Breast epithelium (tissue), 3 donors: ENCODE data around the gene WDR37.

ENCODE experiments used
- POLR2A ChIP-seq: fragments of 450-650 bp; IDR thresholded peaks from one replicate; pipeline ENCODE4 v1.6.1; 2016; ENCODE audit warnings: antibody characterized with exemption, mild to moderate bottlenecking, moderate library complexity
- POLR2AphosphoS5 ChIP-seq, 3 donors: sonication (generic); formaldehyde crosslinking; IDR thresholded peaks; one replicate each; pipeline ENCODE4 v1.6.1; 2017; ENCODE audit warnings: antibody characterized with exemption in 3 of 3
- TF ChIP-seq, protein P1 (sequence below), 3 donors: fragments of 450-650 bp; IDR thresholded peaks; one replicate each; pipeline ENCODE4 v1.5.1; 2016 to 2017; ENCODE audit warnings: antibody characterized with exemption in 3 of 3, mild to moderate bottlenecking in 3 of 3, moderate library complexity in 3 of 3

DNA sequence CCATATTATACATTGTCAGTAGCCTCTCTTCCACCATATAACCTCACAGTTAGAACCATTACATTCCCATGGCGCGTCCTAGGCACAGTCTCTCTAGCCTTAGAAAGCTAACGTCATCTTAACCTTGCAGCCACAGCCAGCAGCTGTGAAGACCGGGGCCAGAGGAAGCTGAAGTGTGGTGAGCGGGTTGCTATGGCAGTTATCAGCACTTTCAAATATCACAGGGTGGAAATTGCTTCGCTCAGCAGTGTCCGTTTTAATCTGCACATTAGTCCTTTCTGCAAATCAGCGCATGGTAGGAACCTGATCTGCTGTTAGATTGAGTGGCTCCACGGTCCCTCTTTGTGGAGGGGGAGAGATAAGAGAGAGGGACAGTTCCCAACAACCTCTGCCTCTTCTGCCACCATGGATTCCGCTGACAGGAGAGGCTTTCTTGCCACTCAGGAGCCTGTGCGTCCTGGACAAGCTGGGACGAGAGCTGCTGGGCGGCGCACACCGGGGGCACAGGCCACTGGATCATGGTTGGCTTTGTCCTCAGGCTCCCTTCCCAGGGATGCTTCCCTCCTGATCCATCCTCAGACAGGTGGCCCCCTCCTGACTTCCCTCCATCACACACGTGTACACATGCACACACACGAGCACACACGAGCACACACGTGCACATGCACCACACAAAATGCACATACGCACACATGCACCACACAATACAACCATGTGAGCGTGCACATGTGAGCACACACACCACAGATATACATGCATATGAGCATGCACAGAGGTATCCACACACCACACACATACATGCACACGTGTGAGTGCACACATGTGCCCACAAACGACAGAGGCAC, 93.8 kb downstream of the WDR37 start:
- TF ChIP-seq, protein P1, sequence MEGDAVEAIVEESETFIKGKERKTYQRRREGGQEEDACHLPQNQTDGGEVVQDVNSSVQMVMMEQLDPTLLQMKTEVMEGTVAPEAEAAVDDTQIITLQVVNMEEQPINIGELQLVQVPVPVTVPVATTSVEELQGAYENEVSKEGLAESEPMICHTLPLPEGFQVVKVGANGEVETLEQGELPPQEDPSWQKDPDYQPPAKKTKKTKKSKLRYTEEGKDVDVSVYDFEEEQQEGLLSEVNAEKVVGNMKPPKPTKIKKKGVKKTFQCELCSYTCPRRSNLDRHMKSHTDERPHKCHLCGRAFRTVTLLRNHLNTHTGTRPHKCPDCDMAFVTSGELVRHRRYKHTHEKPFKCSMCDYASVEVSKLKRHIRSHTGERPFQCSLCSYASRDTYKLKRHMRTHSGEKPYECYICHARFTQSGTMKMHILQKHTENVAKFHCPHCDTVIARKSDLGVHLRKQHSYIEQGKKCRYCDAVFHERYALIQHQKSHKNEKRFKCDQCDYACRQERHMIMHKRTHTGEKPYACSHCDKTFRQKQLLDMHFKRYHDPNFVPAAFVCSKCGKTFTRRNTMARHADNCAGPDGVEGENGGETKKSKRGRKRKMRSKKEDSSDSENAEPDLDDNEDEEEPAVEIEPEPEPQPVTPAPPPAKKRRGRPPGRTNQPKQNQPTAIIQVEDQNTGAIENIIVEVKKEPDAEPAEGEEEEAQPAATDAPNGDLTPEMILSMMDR (IDR thresholded peaks at IDR 0.05) = no peak
- TF ChIP-seq POLR2A (no peak), POLR2AphosphoS5 (IDR thresholded peaks at IDR 0.05) (no peak)
